Heart left ventricle (tissue), 13 donors: ENCODE results near the gene IFITM5.
"Not testable (repeated sequence)": the region's sequence is repeated elsewhere in the genome, so short reads cannot be mapped to it uniquely, and the experiment has no call there.

ENCODE experiments used
- CTCF ChIP-seq, 12 donors: fragments of 200-600 bp; sonication (generic) in 4 of 12; IDR thresholded peaks; one replicate each; pipeline versions ENCODE4 v1.5.0 to v1.8.0; 2018 to 2022; ENCODE audit warnings: antibody characterized with exemption in 12 of 12, mild to moderate bottlenecking in 5 of 12
- POLR2A ChIP-seq, 2 donors: fragments of 450-650 bp; IDR thresholded peaks; one replicate each; pipeline ENCODE4 v1.6.1; 2017; ENCODE audit warnings: antibody characterized with exemption in 2 of 2, mild to moderate bottlenecking in 2 of 2, moderate library complexity in 2 of 2
- donor health status: ischemic (EF 13 %, LVEDD 7.1; RV severe dilation, severe dysfunction).
- donor health status: DM: no; HTN: yes; CAD: no.
- donor health status: DM: no; HTN: no; CAD: no.
- donor health status: ischemic (EF 25% LVEDD 6.9; RV normal size, moderate dysfunction).
- donor health status: ischemic (EF 25% LVEDD 5.7; RV mildly dilated, moderate dysfunction).
- donor health status: ischemic (EF 35%, LVEDD 5.7; RV mildly dilated, moderate dysfunction).
- donor health status: nonischemic (EF 11% LVEDD 7.7; RV severe dilation, severe dysfunction).
- donor health status: DM: yes; HTN: yes; CAD: no.
- donor health status: PGD.
- donor health status: ischemic (EF 29% LVEDD 5.4; RV normal size, mild dysfunction).
- donor health status: nonischemic (EF 23%, LVEDD 6.1; RV moderate dilation, normal function).

GRCh38 chr11:319888-320273, 20.6 kb upstream of the IFITM5 start:
- TF ChIP-seq CTCF, POLR2A (IDR thresholded peaks at IDR 0.05): not testable (repeated sequence)
